Right ventricle myocardium inferior (tissue), 1 donor: ENCODE results near the gene EIF3M. TPM values are rescaled to one million over a fixed set of nuclear protein-coding genes. Genes with fewer than 3 reads are reported as not detected.
A peak's percentile ranks its signal among the peaks of the same experiment; 100 is the strongest.

Source experiments
- ATAC-seq: fragments of 200-7000 bp; cut with Tn5 transposase; one replicate; pipeline ENCODE4 v1.9.1; 2020; ENCODE audit warnings: mild to moderate bottlenecking, moderate library complexity
- DNase-seq: peaks from one replicate; pipeline ENCODE4 v3.0.0; 2021; ENCODE audit errors: missing footprints
- intact Hi-C: fragments of 100-400 bp; cut with DNase I; formaldehyde crosslinking; loops from one replicate; pipeline ENCODE4 v1.11.0; 2022
- long read RNA-seq: library from polyadenylated mRNA; unstranded; transcript quantifications from one replicate; pipeline ENCODE4 v2.0.0, GENCODE V29; 2021
- total RNA-seq: library from RNA; stranded (reverse); fragmentation: NEBNext Ultra II Directional; extraction: Animal tissue kit (Norgen Biotek cat#: 25700); gene quantifications from one replicate; pipeline ENCODE4 v1.2.1, GENCODE V29; 2021
- donor health status: DM: no; HTN: yes; CAD: no; lungs with severe emphysema.

EIF3M gene
- total RNA-seq: 185 TPM
- long read RNA-seq, full-length matches to known transcripts: 43 of 47 reads
- long read RNA-seq, partial matches to known transcripts: 0 of 47 reads
- long read RNA-seq, other reads (novel, unspliced or antisense): 4 of 47 reads

GRCh38 chr11:32583459-32584271 is at the start of gene EIF3M:
TSS of gene EIF3M (plus strand) at chr11:32583831. CDS start at chr11:32583888, 57 bp downstream.
- DNase-seq (peak; percentile 99), ATAC-seq (peak; percentile 100)
- intact Hi-C loops: loop anchor here (10.0 kb wide), 2 partner anchors 149 to 311 kb away; partner anchors contain the start of genes QSER1 and WT1

DNA sequence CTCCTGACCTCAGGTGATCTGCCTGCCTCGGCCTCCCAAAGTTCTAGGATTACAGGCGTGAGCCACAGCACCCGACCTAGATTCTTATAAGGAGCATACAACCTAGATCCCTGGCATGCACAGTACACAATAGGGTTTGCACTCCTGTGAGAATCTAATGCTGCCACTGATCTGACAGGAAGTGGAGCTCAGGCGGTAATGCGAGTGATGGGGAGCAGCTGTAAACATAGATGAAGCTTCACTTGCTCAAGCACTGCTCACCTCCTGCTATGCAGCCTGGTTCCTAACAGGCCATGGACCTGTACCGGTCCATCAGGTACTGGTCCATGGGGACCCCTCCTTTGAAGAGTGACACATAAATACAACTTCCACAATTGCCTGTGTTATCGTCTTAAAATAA is 44.8 kb upstream of the EIF3M start:
- no peak for ATAC-seq
- intact Hi-C loops: no loop called here
- no peak for DNase-seq

DNA sequence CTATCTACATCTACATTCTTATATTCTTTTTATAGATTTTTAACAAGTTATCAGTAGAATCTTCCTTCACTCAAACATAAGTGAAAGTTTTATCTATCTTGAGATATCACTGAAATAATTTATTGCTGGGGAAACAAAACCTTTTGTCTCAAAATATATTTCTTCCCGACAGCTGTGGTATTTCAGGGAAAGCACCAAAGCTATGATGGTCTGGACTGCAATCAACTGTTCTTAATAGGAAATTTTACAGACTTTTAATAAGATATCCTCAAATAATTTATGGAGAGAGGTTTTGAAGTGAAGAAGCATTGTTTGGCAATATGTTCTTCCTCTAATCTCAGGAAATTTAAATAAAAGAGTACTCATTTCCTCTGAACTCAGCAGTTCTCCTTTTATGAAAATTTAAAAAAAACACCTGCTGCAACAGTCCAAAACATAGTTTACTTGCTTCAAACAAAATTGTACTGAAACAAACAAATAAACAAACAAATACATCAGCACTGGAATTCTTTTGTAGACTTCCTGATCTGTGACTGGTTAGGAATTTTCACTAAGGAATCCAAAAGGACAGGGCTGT is 33.9 kb upstream of the EIF3M start:
- intact Hi-C loops: no loop called here
- DNase-seq: no peak
- no peak for ATAC-seq

GRCh38 chr11:32550207-32550606 is 33.4 kb upstream of the EIF3M start:
- no peak for ATAC-seq
- DNase-seq: no peak
- intact Hi-C loops: no loop called here

GRCh38 chr11:32555091-32555490 is 28.5 kb upstream of the EIF3M start:
- DNase-seq (no peak), ATAC-seq (no peak)
- intact Hi-C loops: no loop called here

DNA sequence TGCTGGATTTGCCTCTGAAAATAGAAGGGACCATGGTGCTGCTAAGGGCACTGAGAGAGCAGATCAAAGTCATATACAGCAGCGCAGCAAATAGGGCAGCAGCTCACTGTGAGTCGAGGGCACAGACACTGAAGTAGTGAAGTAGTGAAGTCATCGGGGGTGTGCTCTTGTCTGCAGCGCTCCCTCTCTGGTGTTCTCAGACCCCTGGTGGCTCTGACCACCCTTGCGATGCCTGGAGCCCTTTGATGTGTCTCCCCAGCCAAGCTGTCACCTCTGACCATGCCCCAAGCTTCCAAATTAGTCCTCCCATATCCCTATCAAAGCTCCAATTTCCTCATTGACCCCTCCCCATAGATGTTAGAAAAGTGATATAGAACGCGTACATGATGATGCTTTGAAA is 27.7 kb upstream of the EIF3M start:
- intact Hi-C loops: no loop called here
- no peak for DNase-seq
- no peak for ATAC-seq

GRCh38 chr11:32561835-32562234 is 21.8 kb upstream of the EIF3M start:
- ATAC-seq (no peak), DNase-seq (no peak)
- intact Hi-C loops: loop anchor here (10.0 kb wide), 1 partner anchor 177 kb away; no protein-coding TSS in a partner anchor

DNA sequence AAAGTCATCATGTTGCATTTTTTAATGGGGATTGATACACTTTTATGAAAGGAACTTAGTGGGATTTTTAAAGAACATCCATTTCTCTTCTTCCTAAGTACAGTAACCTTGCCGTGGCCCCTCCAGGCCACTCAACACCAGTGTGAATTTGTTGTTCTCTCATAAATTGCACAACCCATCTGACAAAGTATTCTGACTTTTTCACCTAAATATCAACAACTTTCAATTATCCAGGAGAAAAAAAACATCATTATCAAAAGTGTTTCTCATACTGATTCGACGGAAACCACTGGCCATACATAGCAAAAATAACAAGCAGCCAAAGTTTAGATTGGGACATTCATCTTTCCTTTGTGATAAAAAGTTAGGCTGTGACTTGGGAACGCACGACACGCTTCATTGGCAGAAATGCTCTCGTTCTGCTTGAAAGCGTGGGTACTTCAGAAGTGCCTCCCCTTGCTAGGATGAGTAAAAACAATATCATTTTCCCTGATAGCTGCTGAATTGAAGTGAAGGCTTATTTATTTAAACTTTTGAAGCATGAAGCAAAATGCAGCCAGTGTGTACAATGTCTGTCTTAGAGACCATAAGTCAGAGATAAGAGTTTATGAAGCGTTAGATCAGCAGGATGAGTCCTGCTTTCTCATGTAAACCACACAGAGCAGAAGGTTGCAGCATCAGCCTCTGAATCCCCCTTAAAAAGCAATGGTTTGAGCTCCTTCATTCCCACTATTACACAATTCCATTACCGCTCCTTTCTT is 20.6 kb upstream of the EIF3M start:
- ATAC-seq (no peak), DNase-seq (no peak)
- intact Hi-C loops: loop anchor here (10.0 kb wide), 1 partner anchor 178 kb away; no protein-coding TSS in a partner anchor

GRCh38 chr11:32563600-32563959 is 20.1 kb upstream of the EIF3M start:
- ATAC-seq (no peak), DNase-seq (no peak)
- intact Hi-C loops: loop anchor here (10.0 kb wide), 1 partner anchor 179 kb away; no protein-coding TSS in a partner anchor

GRCh38 chr11:32566517-32566916 is 17.1 kb upstream of the EIF3M start:
- intact Hi-C loops: loop anchor here (10.0 kb wide), 1 partner anchor 182 kb away; no protein-coding TSS in a partner anchor
- DNase-seq (no peak), ATAC-seq (no peak)

DNA sequence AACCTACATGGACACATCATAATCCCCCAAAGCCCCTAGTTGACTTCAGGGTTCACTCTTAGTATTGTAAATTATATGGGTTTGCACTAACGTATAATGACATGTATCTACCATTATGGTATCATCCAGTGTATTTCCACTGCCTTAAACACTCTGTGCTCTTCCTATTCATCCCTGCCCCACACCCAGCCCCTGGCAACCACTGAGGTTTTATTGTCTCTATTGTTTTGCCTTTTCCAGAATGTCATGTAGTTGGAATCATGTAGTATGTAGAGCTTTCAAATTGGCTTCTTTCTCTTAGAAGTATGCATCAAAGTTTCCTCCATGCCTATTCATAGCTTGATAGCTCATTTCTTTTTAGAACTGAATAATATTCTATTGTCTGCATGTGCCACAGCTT is 16.5 kb upstream of the EIF3M start:
- intact Hi-C loops: loop anchor here (10.0 kb wide), 1 partner anchor 182 kb away; no protein-coding TSS in a partner anchor
- DNase-seq (no peak), ATAC-seq (no peak)

GRCh38 chr11:32569313-32569881 is 14.2 kb upstream of the EIF3M start:
- ATAC-seq: no peak
- intact Hi-C loops: loop anchor here (10.0 kb wide), 1 partner anchor 185 kb away; no protein-coding TSS in a partner anchor
- DNase-seq: no peak

- ATAC-seq (no peak), DNase-seq (no peak)
- intact Hi-C loops: no loop called here
Observed at GRCh38 chr11:32571039-32571438, 12.6 kb upstream of the EIF3M start.

- no peak for ATAC-seq
- intact Hi-C loops: no loop called here
- no peak for DNase-seq
Observed at GRCh38 chr11:32573228-32573627, 10.4 kb upstream of the EIF3M start.

- ATAC-seq (no peak), DNase-seq (no peak)
- intact Hi-C loops: no loop called here
Observed at GRCh38 chr11:32574421-32574820, 9.2 kb upstream of the EIF3M start.

- DNase-seq: no peak
- no peak for ATAC-seq
Observed at GRCh38 chr11:32575070-32575469, 8.6 kb upstream of the EIF3M start.

DNA sequence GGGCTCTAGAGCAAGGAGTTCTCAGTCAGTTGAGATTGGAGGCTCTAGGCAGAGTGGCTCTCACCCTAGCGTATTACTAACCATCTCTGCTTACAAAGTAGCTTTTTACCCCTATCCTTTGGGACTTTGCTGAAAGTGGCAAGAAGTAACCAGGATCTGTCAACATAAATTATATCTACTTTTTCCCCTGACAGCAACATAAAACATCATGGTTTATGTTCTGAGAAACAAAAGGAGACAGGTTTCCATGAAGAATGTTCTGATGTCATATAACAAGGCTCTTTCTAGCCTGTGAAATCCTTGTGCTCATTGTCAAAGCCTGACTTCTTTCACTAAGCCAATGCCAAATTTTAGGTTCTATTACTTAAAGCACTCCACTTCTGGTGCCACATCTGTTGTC is 7.2 kb upstream of the EIF3M start:
- intact Hi-C loops: no loop called here
- DNase-seq (no peak), ATAC-seq (no peak)

More at GRCh38 chr11:32575070-32575469, 8.6 kb upstream of the EIF3M start:
- intact Hi-C loops: no loop called here

DNA sequence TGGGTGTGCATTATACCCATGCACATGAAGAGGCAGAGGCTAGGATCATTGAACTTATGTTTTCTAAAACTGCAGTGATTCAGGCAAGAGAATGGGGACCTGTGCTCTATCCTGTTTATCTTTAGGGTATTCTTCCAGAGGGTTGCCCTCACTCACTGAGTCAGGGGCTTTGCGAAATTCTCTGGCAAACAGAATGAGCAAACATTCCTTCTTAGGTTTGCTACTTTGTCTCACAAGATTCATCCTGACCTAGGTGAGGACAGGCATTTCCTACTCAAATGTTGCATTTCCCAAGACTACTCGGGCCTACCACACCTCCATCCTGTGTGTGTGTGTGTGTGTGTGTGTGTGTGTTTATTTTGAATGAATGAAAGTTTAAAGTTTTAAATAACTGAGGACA is 2.7 kb upstream of the EIF3M start:
- ATAC-seq: no peak
- intact Hi-C loops: loop anchor here (10.0 kb wide), 2 partner anchors 146 to 314 kb away; partner anchors contain the start of genes QSER1 and WT1
- DNase-seq: no peak

- ATAC-seq: no peak
- no peak for DNase-seq
- intact Hi-C loops: loop anchor here (10.0 kb wide), 2 partner anchors 147 to 313 kb away; partner anchors contain the start of genes QSER1 and WT1
Observed at GRCh38 chr11:32581556-32581955, 2.1 kb upstream of the EIF3M start.
